Tibial artery (tissue), 4 donors: ENCODE data around the gene FOXS1.

Experiments
- DNase-seq, 2 donors: peaks; one replicate each; pipeline ENCODE4 v3.0.0-alpha.2; 2019
- H3K27ac ChIP-seq, 2 donors: fragments of 200-600 bp; sonication (generic) in 1 of 2; 1 replicate in 1 of 2; 2 replicates in 1 of 2; pipeline ENCODE4 v1.5.1; 2018 to 2019; ENCODE audit warnings: mild to moderate bottlenecking in 1 of 2
- H3K27me3 ChIP-seq, 2 donors: fragments of 200-600 bp; sonication (generic) in 1 of 2; one replicate each; pipeline versions ENCODE4 v1.5.1 to v1.6.0; 2016 to 2019
- H3K36me3 ChIP-seq, 3 donors: fragments of 200-600 bp; sonication (generic) in 2 of 3; one replicate each; pipeline ENCODE4 v1.5.1; 2016 to 2019; ENCODE audit warnings: mild to moderate bottlenecking in 2 of 3
- H3K4me1 ChIP-seq, 4 donors: fragments of 200-600 bp; sonication (generic) in 2 of 4; 1 replicate in 3 of 4; 2 replicates in 1 of 4; pipeline ENCODE4 v1.5.1; 2016 to 2019
- H3K4me3 ChIP-seq, 2 donors: fragments of 200-600 bp; sonication (generic) in 1 of 2; 1 replicate in 1 of 2; 2 replicates in 1 of 2; pipeline ENCODE4 v1.5.1; 2018 to 2019; ENCODE audit warnings: mild to moderate bottlenecking in 2 of 2
- H3K9me3 ChIP-seq, 3 donors: fragments of 200-600 bp; sonication (generic) in 1 of 3; one replicate each; pipeline ENCODE4 v1.5.1; 2016 to 2019
- intact Hi-C: fragments of 100-400 bp; cut with DNase I; formaldehyde crosslinking; loops from one replicate; pipeline ENCODE4 v1.15.0; 2023; ENCODE audit warnings: low total_unique reads
- TF ChIP-seq, protein P1 (sequence below), 2 experiments: fragments of 200-600 bp in 1 of 2; fragments of 450-650 bp in 1 of 2; IDR thresholded peaks; one replicate each; pipeline ENCODE4 v1.5.1; 2017 to 2019; ENCODE audit warnings: antibody characterized with exemption in 2 of 2, mild to moderate bottlenecking in 1 of 2, moderate library complexity in 1 of 2

The FOXS1 gene

DNA sequence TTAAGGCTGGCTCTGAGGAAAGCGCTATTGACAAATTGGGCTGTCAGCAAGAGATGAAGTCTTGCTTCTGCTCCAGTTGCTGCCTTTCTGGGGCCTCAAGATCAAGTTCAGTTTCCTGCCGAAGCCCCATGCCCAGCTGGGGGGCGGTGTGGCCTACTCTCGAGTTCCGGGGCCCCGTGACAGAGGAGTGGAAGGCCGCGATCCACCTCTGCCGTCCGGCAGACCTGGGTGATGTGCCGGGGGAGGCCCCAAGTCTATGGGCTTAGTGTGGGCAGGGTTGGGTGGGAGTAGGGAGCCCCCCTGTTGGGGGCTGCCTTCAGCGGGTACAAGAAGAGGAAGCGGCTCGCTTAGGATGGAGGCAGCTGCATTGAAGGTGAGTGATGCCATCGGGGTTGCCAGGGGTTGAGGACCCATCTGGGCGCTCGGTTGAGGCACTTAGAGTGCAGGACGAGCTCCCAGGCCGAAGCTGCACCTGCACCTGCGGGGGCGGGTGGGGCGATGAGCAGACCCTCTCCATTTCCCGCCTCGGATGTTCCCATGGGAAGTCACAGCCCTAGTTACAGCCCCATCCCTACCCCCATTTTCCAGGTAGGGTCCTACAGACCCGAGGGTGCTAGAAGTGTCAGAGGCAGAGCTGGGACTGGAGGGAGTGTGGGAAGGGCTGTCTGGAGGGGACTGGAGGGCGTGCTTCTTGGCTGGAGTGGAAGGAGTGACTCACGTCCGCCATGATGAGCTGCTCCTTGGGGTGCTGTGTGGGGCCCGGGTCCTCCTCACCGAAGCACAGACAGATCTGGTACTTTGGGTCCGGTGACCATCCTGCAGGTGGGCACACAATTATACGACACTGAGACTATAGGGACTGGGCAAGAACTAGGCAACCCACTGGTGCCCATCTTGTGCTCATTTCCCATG is 2.9 kb upstream of the FOXS1 start:
- Histone ChIP-seq H3K36me3 (no peaks in the 10 kb centered on the region), H3K4me1 (peaks cover 0 to 38% (median 21%) of the 10 kb centered on the region in 4 donors), H3K4me3 (no peak overlapping the region), H3K9me3 (no peaks in the 10 kb centered on the region), H3K27ac (no peak overlapping the region), H3K27me3 (peaks cover 0 to 40% of the 10 kb centered on the region in 2 donors)
- intact Hi-C loops = loop anchor here (5.0 kb wide), 1 partner anchor 111 kb away; the partner anchor contains the start of gene TPX2
- DNase-seq = no peak
- TF ChIP-seq, protein P1, sequence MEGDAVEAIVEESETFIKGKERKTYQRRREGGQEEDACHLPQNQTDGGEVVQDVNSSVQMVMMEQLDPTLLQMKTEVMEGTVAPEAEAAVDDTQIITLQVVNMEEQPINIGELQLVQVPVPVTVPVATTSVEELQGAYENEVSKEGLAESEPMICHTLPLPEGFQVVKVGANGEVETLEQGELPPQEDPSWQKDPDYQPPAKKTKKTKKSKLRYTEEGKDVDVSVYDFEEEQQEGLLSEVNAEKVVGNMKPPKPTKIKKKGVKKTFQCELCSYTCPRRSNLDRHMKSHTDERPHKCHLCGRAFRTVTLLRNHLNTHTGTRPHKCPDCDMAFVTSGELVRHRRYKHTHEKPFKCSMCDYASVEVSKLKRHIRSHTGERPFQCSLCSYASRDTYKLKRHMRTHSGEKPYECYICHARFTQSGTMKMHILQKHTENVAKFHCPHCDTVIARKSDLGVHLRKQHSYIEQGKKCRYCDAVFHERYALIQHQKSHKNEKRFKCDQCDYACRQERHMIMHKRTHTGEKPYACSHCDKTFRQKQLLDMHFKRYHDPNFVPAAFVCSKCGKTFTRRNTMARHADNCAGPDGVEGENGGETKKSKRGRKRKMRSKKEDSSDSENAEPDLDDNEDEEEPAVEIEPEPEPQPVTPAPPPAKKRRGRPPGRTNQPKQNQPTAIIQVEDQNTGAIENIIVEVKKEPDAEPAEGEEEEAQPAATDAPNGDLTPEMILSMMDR (IDR thresholded peaks at IDR 0.05) = no peak

- intact Hi-C loops = loop anchor here (5.0 kb wide), 1 partner anchor 109 kb away; the partner anchor contains the start of gene TPX2
Measured at GRCh38 chr20:31846793-31847138, 1.4 kb upstream of the FOXS1 start.

DNA sequence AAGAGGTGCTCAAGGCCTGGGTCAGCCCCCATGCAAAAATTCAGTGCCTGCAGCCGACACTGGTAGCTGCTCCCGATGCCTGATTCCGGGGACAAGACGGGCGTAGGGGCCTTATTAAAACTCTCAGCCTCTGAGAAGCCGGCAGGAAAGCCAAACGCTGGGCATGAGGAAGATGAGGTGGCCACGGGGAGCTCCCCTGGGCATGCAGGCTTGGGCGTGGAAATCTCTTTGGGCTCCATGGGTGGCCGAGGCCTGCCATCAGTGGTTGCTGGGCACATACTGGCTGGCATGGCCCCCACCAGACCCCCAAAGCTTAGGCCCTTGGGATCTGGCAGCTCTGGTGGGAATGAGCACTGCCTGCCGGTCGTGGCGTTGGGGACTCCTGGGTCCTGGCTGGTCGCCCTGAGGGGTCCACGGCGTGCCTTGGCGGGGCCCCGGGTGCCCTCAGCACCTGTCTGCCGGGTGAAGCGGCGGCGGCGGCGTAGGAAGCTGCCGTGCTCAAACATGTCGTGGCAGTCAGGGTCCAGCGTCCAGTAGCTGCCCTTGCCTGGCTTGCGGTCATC is 586 bp downstream of the FOXS1 start:
- Histone ChIP-seq H3K36me3 (no peaks in the 10 kb centered on the region), H3K4me1 (peaks cover 0 to 71% (median 54%) of the 10 kb centered on the region in 4 donors), H3K27ac (peak overlapping the region; percentile 89 to 92), H3K4me3 (peak overlapping the region; percentile 62 to 73), H3K27me3 (peaks cover 0 to 6% of the 10 kb centered on the region in 2 donors), H3K9me3 (no peaks in the 10 kb centered on the region)
- intact Hi-C loops = loop anchor here (2.0 to 5.0 kb wide), 2 partner anchors 22 to 108 kb away; partner anchors contain the start of gene TPX2
- TF ChIP-seq, protein P1 (IDR thresholded peaks at IDR 0.05) = no peak
- no peak for DNase-seq

More at GRCh38 chr20:31846793-31847138, 1.4 kb upstream of the FOXS1 start:
- TF ChIP-seq, protein P1 (IDR thresholded peaks at IDR 0.05) = no peak
- DNase-seq = no peak
- H3K4me1 ChIP-seq = peaks cover 0 to 53% (median 35%) of the 10 kb centered on the region in 4 donors
- H3K27ac ChIP-seq = peak overlapping the region; percentile 89 to 92
- H3K36me3 ChIP-seq = no peaks in the 10 kb centered on the region
- H3K9me3 ChIP-seq = no peaks in the 10 kb centered on the region
- no peak overlapping the region for H3K4me3 ChIP-seq
- H3K27me3 ChIP-seq = peaks cover 0 to 26% of the 10 kb centered on the region in 2 donors

- intact Hi-C loops = loop anchor here (2.0 kb wide), 1 partner anchor 21 kb away; no protein-coding TSS in a partner anchor
- peak overlapping the region; percentile 89 to 92 for H3K27ac ChIP-seq
Measured at GRCh38 chr20:31843881-31844280, 1.5 kb downstream of the FOXS1 start.

GRCh38 chr20:31843288-31843687 is 2.1 kb downstream of the FOXS1 start:
- Histone ChIP-seq H3K27ac (peak overlapping the region; percentile 89 to 92), H3K9me3 (no peaks in the 10 kb centered on the region), H3K36me3 (no peaks in the 10 kb centered on the region), H3K4me3 (peak overlapping the region; percentile 62 to 73), H3K4me1 (peaks cover 0 to 74% (median 66%) of the 10 kb centered on the region in 4 donors), H3K27me3 (no peaks in the 10 kb centered on the region)
- no peak for DNase-seq
- intact Hi-C loops = no loop called here
- TF ChIP-seq, protein P1 (IDR thresholded peaks at IDR 0.05) = no peak

More at GRCh38 chr20:31843881-31844280, 1.5 kb downstream of the FOXS1 start:
- TF ChIP-seq, protein P1 (IDR thresholded peaks at IDR 0.05) = no peak
- no peaks in the 10 kb centered on the region for H3K9me3 ChIP-seq
- no peaks in the 10 kb centered on the region for H3K27me3 ChIP-seq
- DNase-seq = no peak
- no peaks in the 10 kb centered on the region for H3K36me3 ChIP-seq
- H3K4me3 ChIP-seq = peak overlapping the region; percentile 62 to 73
- peaks cover 0 to 68% (median 61%) of the 10 kb centered on the region in 4 donors for H3K4me1 ChIP-seq
